Endothelial cell of umbilical vein (primary cell): ENCODE results near the gene DIAPH1. TPM values are rescaled to one million over a fixed set of nuclear protein-coding genes. Genes with fewer than 3 reads are reported as not detected.

Source experiments
- BruUV-seq: library from RNA; stranded (reverse); fragments of 400-500 nt; replicated peaks from 2 replicates; lab custom pipeline; 2021; lab: Mats Ljungman, UMichigan
- CTCF ChIA-PET: fragments of 300-600, 350-600 bp; sonication (Branson Sonifier 250); formaldehyde crosslinking; loops from one replicate; lab custom pipeline; 2021; ENCODE audit warnings: antibody characterized with exemption, inconsistent platforms; lab: Charles Lee
- POLR2A ChIA-PET: fragments of 300-600, 350-600 bp; sonication (Branson Sonifier 250); formaldehyde crosslinking; loops from one replicate; lab custom pipeline; 2021; ENCODE audit warnings: antibody characterized with exemption, inconsistent platforms; lab: Charles Lee
- DNase-seq: peaks from one replicate; pipeline ENCODE4 v3.0.0-alpha.2; 2011; ENCODE audit warnings: low read depth, low spot score
- FAIRE-seq: peaks from 2 replicates; lab custom pipeline; 2011; peaks lifted over from hg19 to GRCh38; lab: Jason Lieb, UNC
- H2AFZ ChIP-seq: 2 replicates; pipeline ENCODE4 v1.6.0; 2012; ENCODE audit warnings: low read depth, low read length, control low read depth, inconsistent platforms
- H3K27ac ChIP-seq: 2 replicates; pipeline ENCODE4 v1.5.1; 2011; ENCODE audit warnings: low read depth, mild to moderate bottlenecking, control low read depth, low read length, moderate library complexity; ENCODE audit not compliant: insufficient read depth
- H3K27me3 ChIP-seq, 2 experiments: 2 replicates each; pipeline versions ENCODE4 v1.6.0 to v1.6.1; 2011; ENCODE audit warnings: low read length in 2 of 2, mixed read lengths in 1 of 2; ENCODE audit not compliant: control insufficient read depth in 2 of 2, insufficient read depth in 2 of 2
- H3K36me3 ChIP-seq, 2 experiments: 2 replicates in 1 of 2; 3 replicates in 1 of 2; pipeline ENCODE4 v1.5.1; 2011; ENCODE audit warnings: low read length in 2 of 2, mild to moderate bottlenecking in 1 of 2, moderate library complexity in 1 of 2; ENCODE audit not compliant: control insufficient read depth in 2 of 2, insufficient read depth in 2 of 2; ENCODE audit errors: extremely low read depth in 1 of 2
- H3K4me1 ChIP-seq: 3 replicates; pipeline ENCODE4 v1.5.1; 2011; ENCODE audit warnings: mild to moderate bottlenecking, low read length; ENCODE audit not compliant: control insufficient read depth, insufficient read depth; ENCODE audit errors: extremely low read depth
- H3K4me2 ChIP-seq: 2 replicates; pipeline ENCODE4 v1.6.1; 2011; ENCODE audit warnings: low read length, control low read depth, mixed read lengths; ENCODE audit not compliant: insufficient read depth
- H3K4me3 ChIP-seq, 3 experiments: fragments of 200-600 bp in 1 of 3; sonication (generic), shearing (Covaris generic) in 1 of 3; replicated peaks in 1 of 3; 2 replicates each; pipeline ENCODE4 v1.5.1; 2011 to 2016; ENCODE audit warnings: control low read depth in 3 of 3, low read length in 3 of 3, mild to moderate bottlenecking in 2 of 3, inconsistent platforms in 1 of 3, low read depth in 1 of 3, moderate library complexity in 1 of 3; ENCODE audit not compliant: insufficient read depth in 1 of 3
- H3K79me2 ChIP-seq: 2 replicates; pipeline ENCODE4 v1.6.0; 2012; ENCODE audit warnings: low read length, inconsistent platforms; ENCODE audit not compliant: control insufficient read depth, insufficient read depth
- H3K9ac ChIP-seq: replicated peaks from 2 replicates; pipeline ENCODE3; 2011; ENCODE audit warnings: low read length, control low read depth; ENCODE audit not compliant: insufficient read depth; ENCODE audit errors: extremely low read depth
- H3K9me1 ChIP-seq: replicated peaks from 3 replicates; pipeline ENCODE4 v1.6.0; 2011; ENCODE audit warnings: mild to moderate bottlenecking, low read length; ENCODE audit not compliant: control insufficient read depth, insufficient read depth; ENCODE audit errors: extremely low read depth
- H3K9me3 ChIP-seq: replicated peaks from 2 replicates; pipeline ENCODE4 v1.5.1; 2012; ENCODE audit warnings: low read length, inconsistent platforms; ENCODE audit not compliant: control insufficient read depth, insufficient read depth
- H4K20me1 ChIP-seq: replicated peaks from 2 replicates; pipeline ENCODE3; 2011; ENCODE audit warnings: mild to moderate bottlenecking, low read length; ENCODE audit not compliant: control insufficient read depth, insufficient read depth; ENCODE audit errors: extremely low read depth
- EZH2 ChIP-seq: IDR thresholded peaks from 2 replicates; pipeline ENCODE4 v1.6.1; 2012; ENCODE audit warnings: borderline replicate concordance, low read depth, mild to moderate bottlenecking, moderate library complexity, low read length, inconsistent platforms; ENCODE audit not compliant: severe bottlenecking
- FOS ChIP-seq: IDR thresholded peaks from 2 replicates; pipeline ENCODE4 v1.6.1; 2011; ENCODE audit warnings: mild to moderate bottlenecking, low read length, moderate library complexity, borderline replicate concordance; ENCODE audit not compliant: insufficient read depth
- GATA2 ChIP-seq: IDR thresholded peaks from 2 replicates; pipeline ENCODE4 v1.7.0; 2011; ENCODE audit warnings: low read depth, mild to moderate bottlenecking, moderate library complexity, mixed read lengths, low read length; ENCODE audit not compliant: insufficient read length, insufficient read depth
- JUN ChIP-seq: IDR thresholded peaks from 2 replicates; pipeline ENCODE4 v1.6.1; 2011; ENCODE audit warnings: borderline replicate concordance, low read depth; ENCODE audit not compliant: insufficient read length, insufficient read depth
- MYC ChIP-seq: IDR thresholded peaks from one replicate; pipeline ENCODE4 v1.6.1; 2011; ENCODE audit warnings: mild to moderate bottlenecking, low read depth, low read length
- POLR2A ChIP-seq: IDR thresholded peaks from 2 replicates; pipeline ENCODE4 v1.6.1; 2012; ENCODE audit warnings: low read depth, mild to moderate bottlenecking, control low read depth, low read length
- POLR2AphosphoS5 ChIP-seq: IDR thresholded peaks from 2 replicates; pipeline ENCODE4 v1.6.1; 2012; ENCODE audit warnings: low read depth, mild to moderate bottlenecking, control low read depth, low read length, moderate library complexity; ENCODE audit not compliant: insufficient read depth
- dilution Hi-C: fragments of 300-500 bp; cut with MboI; formaldehyde crosslinking; loops from one replicate; pipeline ENCODE4 v1.15.0; 2019; ENCODE audit warnings: low sequenced_read_pairs; ENCODE audit not compliant: extremely low pct_ligation_motif_present
- intact Hi-C: fragments of 100-400 bp; cut with micrococcal nuclease; formaldehyde crosslinking; loops from one replicate; pipeline ENCODE4 v1.10.0; 2022
- polyA plus RNA-seq, 4 experiments: library from polyadenylated mRNA; depleted of rRNA in 3 of 4; stranded (reverse) in 3 of 4; unstranded in 1 of 4; fragments of >200 nt; gene quantifications; 2 replicates each; pipeline versions ENCODE4 v1.2.1 to v1.2.3, GENCODE V29; 2011 to 2012; ENCODE audit warnings: missing spikeins in 1 of 4
- total RNA-seq: library from RNA; stranded (reverse); gene quantifications from 2 replicates; pipeline ENCODE4 v1.2.3, GENCODE V29; 2021
- TF ChIP-seq, protein P1 (sequence below): IDR thresholded peaks from 2 replicates; pipeline ENCODE4 v1.6.1; 2011; ENCODE audit not compliant: insufficient read depth, insufficient read length
- TF ChIP-seq, protein P2 (sequence below), 2 donors: IDR thresholded peaks; 1 replicate in 1 of 2; 2 replicates in 1 of 2; pipeline ENCODE4 v1.5.1; 2011; ENCODE audit warnings: low read length in 2 of 2, mild to moderate bottlenecking in 2 of 2, moderate library complexity in 2 of 2, control low read depth in 1 of 2, inconsistent platforms in 1 of 2, low read depth in 1 of 2; ENCODE audit not compliant: insufficient read depth in 1 of 2; ENCODE audit errors: extremely low read depth in 1 of 2

The DIAPH1 gene
- total and polyA plus RNA-seq, 2 donors (not counting 3 experiments of a cell fraction or from before 2014, with no cell fraction given) = 68.6 to 105 TPM

DNA sequence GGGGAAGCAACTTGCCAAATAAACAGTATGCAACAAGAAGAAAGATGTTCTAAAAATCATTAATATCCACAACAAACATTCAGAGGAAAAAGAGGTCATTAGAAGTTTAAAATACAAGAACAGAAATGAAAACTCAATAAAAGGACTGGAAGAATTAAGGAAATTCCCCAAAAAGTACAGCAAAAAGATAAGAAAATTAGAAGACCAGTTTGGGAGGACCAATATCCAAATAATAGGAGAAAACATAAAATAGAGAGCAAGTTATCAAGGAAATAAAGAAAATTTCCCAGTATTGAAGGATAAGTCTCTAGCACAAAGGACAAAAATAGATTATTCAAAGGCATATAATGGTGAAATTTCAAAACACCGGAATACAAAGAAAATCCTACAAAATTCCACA is 21.9 kb downstream of the DIAPH1 start:
- dilution Hi-C loops = no loop called here
- CTCF ChIA-PET = interaction anchor here (1.1 to 3.3 kb wide), 4 partner anchors 16 to 45 kb away, joined by 3 to 53 read pairs (median 3); partner anchors contain the start of gene DIAPH1
- peaks cover 33% of the 10 kb centered on the region for H3K79me2 ChIP-seq

More for the DNA sequence above, 21.9 kb downstream of the DIAPH1 start:
- no peak overlapping the region for H3K4me3 ChIP-seq
- no peak overlapping the region for H3K4me2 ChIP-seq
- BruUV-seq = no TSS peak
- H2AFZ ChIP-seq = no peak overlapping the region
- no peaks in the 10 kb centered on the region for H3K9me1 ChIP-seq
- H3K27me3 ChIP-seq = no peaks in the 10 kb centered on the region
- DNase-seq = no peak
- intact Hi-C loops = no loop called here
- FAIRE-seq = no peak
- no peaks in the 10 kb centered on the region for H3K9me3 ChIP-seq
- TF ChIP-seq GATA2 (no peak), EZH2 (no peak), MYC (no peak), POLR2A (no peak), JUN (no peak), FOS (no peak), POLR2AphosphoS5 (no peak)
- TF ChIP-seq, protein P1, sequence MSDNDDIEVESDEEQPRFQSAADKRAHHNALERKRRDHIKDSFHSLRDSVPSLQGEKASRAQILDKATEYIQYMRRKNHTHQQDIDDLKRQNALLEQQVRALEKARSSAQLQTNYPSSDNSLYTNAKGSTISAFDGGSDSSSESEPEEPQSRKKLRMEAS = no peak
- TF ChIP-seq, protein P2, sequence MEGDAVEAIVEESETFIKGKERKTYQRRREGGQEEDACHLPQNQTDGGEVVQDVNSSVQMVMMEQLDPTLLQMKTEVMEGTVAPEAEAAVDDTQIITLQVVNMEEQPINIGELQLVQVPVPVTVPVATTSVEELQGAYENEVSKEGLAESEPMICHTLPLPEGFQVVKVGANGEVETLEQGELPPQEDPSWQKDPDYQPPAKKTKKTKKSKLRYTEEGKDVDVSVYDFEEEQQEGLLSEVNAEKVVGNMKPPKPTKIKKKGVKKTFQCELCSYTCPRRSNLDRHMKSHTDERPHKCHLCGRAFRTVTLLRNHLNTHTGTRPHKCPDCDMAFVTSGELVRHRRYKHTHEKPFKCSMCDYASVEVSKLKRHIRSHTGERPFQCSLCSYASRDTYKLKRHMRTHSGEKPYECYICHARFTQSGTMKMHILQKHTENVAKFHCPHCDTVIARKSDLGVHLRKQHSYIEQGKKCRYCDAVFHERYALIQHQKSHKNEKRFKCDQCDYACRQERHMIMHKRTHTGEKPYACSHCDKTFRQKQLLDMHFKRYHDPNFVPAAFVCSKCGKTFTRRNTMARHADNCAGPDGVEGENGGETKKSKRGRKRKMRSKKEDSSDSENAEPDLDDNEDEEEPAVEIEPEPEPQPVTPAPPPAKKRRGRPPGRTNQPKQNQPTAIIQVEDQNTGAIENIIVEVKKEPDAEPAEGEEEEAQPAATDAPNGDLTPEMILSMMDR (IDR thresholded peaks at IDR 0.05; ENCODE audit: extremely low read depth in 1 of 2, insufficient read depth in 1 of 2, low read depth in 1 of 2, low read length in 2 of 2) = no peak
- peaks cover 16% of the 10 kb centered on the region for H3K4me1 ChIP-seq
- no peak overlapping the region for H3K27ac ChIP-seq
- POLR2A ChIA-PET = no interaction called here
- H3K36me3 ChIP-seq = no peaks in the 10 kb centered on the region
- H4K20me1 ChIP-seq = no peaks in the 10 kb centered on the region
- no peak overlapping the region for H3K9ac ChIP-seq
